Tibial artery (tissue), 4 donors: ENCODE results near the gene GSAP.

ENCODE experiments used
- DNase-seq, 2 donors: peaks; one replicate each; pipeline ENCODE4 v3.0.0-alpha.2; 2019
- H3K27ac ChIP-seq, 2 donors: fragments of 200-600 bp; sonication (generic) in 1 of 2; 1 replicate in 1 of 2; 2 replicates in 1 of 2; pipeline ENCODE4 v1.5.1; 2018 to 2019; ENCODE audit warnings: mild to moderate bottlenecking in 1 of 2
- H3K27me3 ChIP-seq, 2 donors: fragments of 200-600 bp; sonication (generic) in 1 of 2; one replicate each; pipeline versions ENCODE4 v1.5.1 to v1.6.0; 2016 to 2019
- H3K36me3 ChIP-seq, 3 donors: fragments of 200-600 bp; sonication (generic) in 2 of 3; one replicate each; pipeline ENCODE4 v1.5.1; 2016 to 2019; ENCODE audit warnings: mild to moderate bottlenecking in 2 of 3
- H3K4me1 ChIP-seq, 4 donors: fragments of 200-600 bp; sonication (generic) in 2 of 4; 1 replicate in 3 of 4; 2 replicates in 1 of 4; pipeline ENCODE4 v1.5.1; 2016 to 2019
- H3K4me3 ChIP-seq, 2 donors: fragments of 200-600 bp; sonication (generic) in 1 of 2; 1 replicate in 1 of 2; 2 replicates in 1 of 2; pipeline ENCODE4 v1.5.1; 2018 to 2019; ENCODE audit warnings: mild to moderate bottlenecking in 2 of 2
- H3K9me3 ChIP-seq, 3 donors: fragments of 200-600 bp; sonication (generic) in 1 of 3; one replicate each; pipeline ENCODE4 v1.5.1; 2016 to 2019
- CTCF ChIP-seq, 2 experiments: fragments of 200-600 bp in 1 of 2; fragments of 450-650 bp in 1 of 2; IDR thresholded peaks; one replicate each; pipeline ENCODE4 v1.5.1; 2017 to 2019; ENCODE audit warnings: antibody characterized with exemption in 2 of 2, mild to moderate bottlenecking in 1 of 2, moderate library complexity in 1 of 2
- intact Hi-C: fragments of 100-400 bp; cut with DNase I; formaldehyde crosslinking; loops from one replicate; pipeline ENCODE4 v1.15.0; 2023; ENCODE audit warnings: low total_unique reads

The GSAP gene

GRCh38 chr7:77270094-77270480, 146.1 kb downstream of the GSAP start:
- TF ChIP-seq CTCF (IDR thresholded peaks at IDR 0.05) = no peak
- peaks cover 0 to 24% (median 6%) of the 10 kb centered on the region in 4 donors for H3K4me1 ChIP-seq
- H3K27ac ChIP-seq = peak overlapping the region; percentile 33 to 41
- no peaks in the 10 kb centered on the region for H3K36me3 ChIP-seq
- no peak for DNase-seq
- H3K27me3 ChIP-seq = no peaks in the 10 kb centered on the region
- no peak overlapping the region for H3K4me3 ChIP-seq
- intact Hi-C loops = no loop called here
- H3K9me3 ChIP-seq = no peaks in the 10 kb centered on the region

GRCh38 chr7:77269360-77270093, 146.6 kb downstream of the GSAP start:
- no peaks in the 10 kb centered on the region for H3K9me3 ChIP-seq
- no peak for TF ChIP-seq CTCF (IDR thresholded peaks at IDR 0.05)
- H3K27me3 ChIP-seq = no peaks in the 10 kb centered on the region
- intact Hi-C loops = no loop called here
- DNase-seq = peak in 1 of 2 donors; percentile 36
- no peak overlapping the region for H3K4me3 ChIP-seq
- H3K4me1 ChIP-seq = peaks cover 0 to 24% (median 6%) of the 10 kb centered on the region in 4 donors
- H3K27ac ChIP-seq = peak overlapping the region; percentile 2 to 41
- no peaks in the 10 kb centered on the region for H3K36me3 ChIP-seq

GRCh38 chr7:77266291-77266794, 149.8 kb downstream of the GSAP start:
- no peak for TF ChIP-seq CTCF (IDR thresholded peaks at IDR 0.05)
- H3K9me3 ChIP-seq = no peaks in the 10 kb centered on the region
- no peak for DNase-seq
- no peak overlapping the region for H3K27ac ChIP-seq
- H3K4me1 ChIP-seq = peaks cover 0 to 24% (median 6%) of the 10 kb centered on the region in 4 donors
- H3K4me3 ChIP-seq = no peak overlapping the region
- H3K27me3 ChIP-seq = no peaks in the 10 kb centered on the region
- intact Hi-C loops = no loop called here
- no peaks in the 10 kb centered on the region for H3K36me3 ChIP-seq

- Histone ChIP-seq H3K27ac (no peak overlapping the region), H3K4me1 (peaks cover 0 to 20% (median 5%) of the 10 kb centered on the region in 4 donors), H3K27me3 (no peaks in the 10 kb centered on the region), H3K4me3 (no peak overlapping the region), H3K36me3 (no peaks in the 10 kb centered on the region), H3K9me3 (no peaks in the 10 kb centered on the region)
- DNase-seq = no peak
- TF ChIP-seq CTCF (IDR thresholded peaks at IDR 0.05) = no peak
- intact Hi-C loops = no loop called here
Observed at GRCh38 chr7:77265666-77266065, 150.5 kb downstream of the GSAP start.

- DNase-seq = no peak
- no peak for TF ChIP-seq CTCF (IDR thresholded peaks at IDR 0.05)
- intact Hi-C loops = no loop called here
- H3K4me1 ChIP-seq = no peaks in the 10 kb centered on the region
- no peak overlapping the region for H3K27ac ChIP-seq
- H3K4me3 ChIP-seq = no peak overlapping the region
- H3K27me3 ChIP-seq = no peaks in the 10 kb centered on the region
- no peaks in the 10 kb centered on the region for H3K9me3 ChIP-seq
- H3K36me3 ChIP-seq = no peaks in the 10 kb centered on the region
Observed at GRCh38 chr7:77262316-77262715, 153.8 kb downstream of the GSAP start.
